HCT116 (cell line): ENCODE data around the gene PRELP. TPM values are rescaled to one million over a fixed set of nuclear protein-coding genes. Genes with fewer than 3 reads are reported as not detected.

Source experiments
- ATAC-seq: fragments of 200-7000 bp; cut with Tn5 transposase; 2 replicates; pipeline ENCODE4 v1.9.1; 2020; ENCODE audit warnings: mild to moderate bottlenecking, moderate library complexity
- BruUV-seq: library from RNA; stranded (reverse); fragments of 400-500 nt; replicated peaks from 2 replicates; lab custom pipeline; 2021; lab: Mats Ljungman, UMichigan
- CTCF ChIA-PET: fragments of 300-600 bp; sonication (Branson Sonifier 250); formaldehyde crosslinking; loops from one replicate; lab custom pipeline; 2021; ENCODE audit warnings: antibody characterized with exemption; lab: Charles Lee
- POLR2A ChIA-PET: fragments of 300-600, 350-600 bp; sonication (Branson Sonifier 250); formaldehyde crosslinking; loops from one replicate; lab custom pipeline; 2021; ENCODE audit warnings: antibody characterized with exemption; lab: Charles Lee
- RAD21 ChIA-PET, 2 experiments: fragments of 300-600 bp; sonication (Branson Sonifier 250); formaldehyde crosslinking; loops; one replicate each; lab custom pipeline; 2023; ENCODE audit warnings: low total read pairs in 2 of 2; ENCODE audit not compliant: uncharacterized antibody in 2 of 2, unreplicated experiment in 2 of 2, low non-redundant PET in 1 of 2; lab: Charles Lee
- DNase-seq: peaks from one replicate; pipeline ENCODE4 v3.0.0-alpha.2; 2010; ENCODE audit warnings: low read depth, low spot score
- H2AFZ ChIP-seq: fragments of 200-600 bp; shearing (Covaris generic), sonication (generic); 2 replicates; pipeline ENCODE4 v1.6.1; 2017; ENCODE audit warnings: low read depth, mixed run types, mixed read lengths, antibody characterized with exemption, low read length; ENCODE audit not compliant: poor library complexity, severe bottlenecking
- H3K27ac ChIP-seq: 2 replicates; pipeline ENCODE4 v1.5.1; 2012; ENCODE audit warnings: low read depth, low read length
- H3K27me3 ChIP-seq: fragments of 200-600 bp; sonication (generic); 2 replicates; pipeline ENCODE4 v1.6.1; 2016; ENCODE audit warnings: mixed run types, low read length, mixed read lengths; ENCODE audit not compliant: insufficient read depth
- H3K36me3 ChIP-seq, 2 experiments: fragments of 200-500 bp in 1 of 2; fragments of 200-600 bp in 1 of 2; sonication (Bioruptor generic) in 1 of 2; sonication (generic) in 1 of 2; 2 replicates each; pipeline versions ENCODE4 v1.5.1 to v1.6.1; 2014 to 2016; ENCODE audit warnings: low read length in 2 of 2, inconsistent platforms in 1 of 2, mixed read lengths in 1 of 2, mixed run types in 1 of 2; ENCODE audit not compliant: insufficient read depth in 2 of 2, control insufficient read depth in 1 of 2
- H3K4me1 ChIP-seq, 2 experiments: fragments of 200-600 bp in 1 of 2; sonication (generic) in 1 of 2; 2 replicates each; pipeline versions ENCODE4 v1.5.1 to v1.6.1; 2012 to 2017; ENCODE audit warnings: low read length in 2 of 2, inconsistent platforms in 1 of 2, mild to moderate bottlenecking in 1 of 2, mixed read lengths in 1 of 2, mixed run types in 1 of 2, moderate library complexity in 1 of 2; ENCODE audit not compliant: insufficient read depth in 2 of 2, control insufficient read depth in 1 of 2
- H3K4me2 ChIP-seq: fragments of 200-600 bp; sonication (generic); 2 replicates; pipeline ENCODE4 v1.6.1; 2017; ENCODE audit warnings: mixed run types, low read length, mixed read lengths
- H3K4me3 ChIP-seq, 2 experiments: fragments of 200-600 bp in 1 of 2; sonication (generic) in 1 of 2; replicated peaks in 1 of 2; 2 replicates each; pipeline ENCODE4 v1.5.1; 2011 to 2016; ENCODE audit warnings: low read length in 2 of 2, control low read depth in 1 of 2, low read depth in 1 of 2, mild to moderate bottlenecking in 1 of 2, mixed read lengths in 1 of 2, mixed run types in 1 of 2
- H3K79me2 ChIP-seq: fragments of 200-600 bp; sonication (generic); 2 replicates; pipeline ENCODE4 v1.6.1; 2017; ENCODE audit warnings: mild to moderate bottlenecking, mixed run types, low read length, moderate library complexity, mixed read lengths; ENCODE audit not compliant: insufficient read depth
- H3K9ac ChIP-seq: fragments of 200-600 bp; sonication (generic); 2 replicates; pipeline ENCODE4 v1.6.1; 2016; ENCODE audit warnings: low read length, mixed read lengths
- H3K9me2 ChIP-seq: fragments of 200-600 bp; sonication (generic), shearing (Covaris generic); 2 replicates; pipeline ENCODE4 v1.6.1; 2017; ENCODE audit warnings: mixed run types, mild to moderate bottlenecking, moderate library complexity; ENCODE audit not compliant: insufficient read depth
- H3K9me3 ChIP-seq, 2 experiments: fragments of 200-500 bp in 1 of 2; fragments of 200-600 bp in 1 of 2; sonication (Bioruptor generic) in 1 of 2; sonication (generic) in 1 of 2; 2 replicates each; pipeline ENCODE4 v1.6.1; 2014 to 2017; ENCODE audit warnings: low read length in 2 of 2, mixed read lengths in 2 of 2, inconsistent platforms in 1 of 2, low read depth in 1 of 2, mild to moderate bottlenecking in 1 of 2, mixed run types in 1 of 2, moderate library complexity in 1 of 2; ENCODE audit not compliant: control insufficient read depth in 1 of 2, insufficient read depth in 1 of 2
- H4K20me1 ChIP-seq: fragments of 200-600 bp; sonication (generic), shearing (Covaris generic); 2 replicates; pipeline ENCODE4 v1.6.1; 2017; ENCODE audit warnings: mixed run types, mild to moderate bottlenecking, moderate library complexity; ENCODE audit not compliant: insufficient read depth
- CBX3 ChIP-seq: IDR thresholded peaks from 2 replicates; pipeline ENCODE4 v1.6.1; 2012; ENCODE audit warnings: low read depth
- ELF1 ChIP-seq: IDR thresholded peaks from 2 replicates; pipeline ENCODE4 v1.6.1; 2012; ENCODE audit warnings: low read depth, borderline replicate concordance
- EZH2 ChIP-seq: fragments of 200-600 bp; sonication (generic); IDR thresholded peaks from 2 replicates; pipeline ENCODE4 v1.6.1; 2017; ENCODE audit warnings: antibody characterized with exemption, mixed run types
- EZH2phosphoT487 ChIP-seq: fragments of 200-600 bp; IDR thresholded peaks from 2 replicates; pipeline ENCODE4 v1.6.1; 2018; ENCODE audit warnings: antibody characterized with exemption, borderline replicate concordance
- FOSL1 ChIP-seq: IDR thresholded peaks from 2 replicates; pipeline ENCODE4 v1.6.1; 2012; ENCODE audit warnings: low read depth
- JUND ChIP-seq: IDR thresholded peaks from 2 replicates; pipeline ENCODE4 v1.6.1; 2012
- POLR2A ChIP-seq: IDR thresholded peaks from 2 replicates; pipeline ENCODE4 v1.7.0; 2011; ENCODE audit warnings: borderline replicate concordance; ENCODE audit not compliant: insufficient read depth, insufficient read length; ENCODE audit errors: extremely low read depth
- POLR2AphosphoS5 ChIP-seq: IDR thresholded peaks from 2 replicates; pipeline ENCODE4 v1.6.1; 2011; ENCODE audit warnings: mild to moderate bottlenecking, low read depth, low read length, moderate library complexity
- SIN3A ChIP-seq: IDR thresholded peaks from 2 replicates; pipeline ENCODE4 v1.6.1; 2012; ENCODE audit warnings: low read depth
- YY1 ChIP-seq: IDR thresholded peaks from 2 replicates; pipeline ENCODE4 v1.6.1; 2011; ENCODE audit warnings: low read length, low read depth, moderate library complexity, mild to moderate bottlenecking; ENCODE audit not compliant: insufficient replicate concordance; ENCODE audit errors: extremely low read depth
- ZFX ChIP-seq: fragments of 450-650 bp; IDR thresholded peaks from 2 replicates; pipeline ENCODE4 v1.6.1; 2017
- intact Hi-C: fragments of 100-400 bp; cut with micrococcal nuclease; formaldehyde crosslinking; loops from 2 replicates; pipeline ENCODE4 v1.10.0; 2022
- total RNA-seq: library from RNA; stranded (reverse); gene quantifications from one replicate; pipeline ENCODE4 v1.2.1, GENCODE V29; 2021; ENCODE audit not compliant: unreplicated experiment
- TF ChIP-seq, protein P1 (sequence below): IDR thresholded peaks from 2 replicates; pipeline ENCODE4 v1.6.1; 2012; ENCODE audit warnings: low read depth
- TF ChIP-seq, protein P2 (sequence below), 3 experiments: fragments of 200-600 bp in 1 of 3; sonication (generic) in 1 of 3; IDR thresholded peaks in 2 of 3; conservative IDR thresholded peaks in 1 of 3; 2 replicates each; pipeline ENCODE4 v1.5.1; 2012 to 2017; ENCODE audit warnings: low read depth in 2 of 3, low read length in 2 of 3, antibody characterized with exemption in 1 of 3, borderline replicate concordance in 1 of 3, control low read depth in 1 of 3, mild to moderate bottlenecking in 1 of 3, mixed read lengths in 1 of 3, mixed run types in 1 of 3, moderate library complexity in 1 of 3; ENCODE audit not compliant: insufficient read depth in 1 of 3
- TF ChIP-seq, protein P3 (sequence below): IDR thresholded peaks from 2 replicates; pipeline ENCODE4 v1.6.1; 2012
- TF ChIP-seq, protein P4 (sequence below): IDR thresholded peaks from 2 replicates; pipeline ENCODE4 v1.6.1; 2012

Gene PRELP
- total RNA-seq, 1 experiment from 2014 or later = 0.10 TPM

DNA sequence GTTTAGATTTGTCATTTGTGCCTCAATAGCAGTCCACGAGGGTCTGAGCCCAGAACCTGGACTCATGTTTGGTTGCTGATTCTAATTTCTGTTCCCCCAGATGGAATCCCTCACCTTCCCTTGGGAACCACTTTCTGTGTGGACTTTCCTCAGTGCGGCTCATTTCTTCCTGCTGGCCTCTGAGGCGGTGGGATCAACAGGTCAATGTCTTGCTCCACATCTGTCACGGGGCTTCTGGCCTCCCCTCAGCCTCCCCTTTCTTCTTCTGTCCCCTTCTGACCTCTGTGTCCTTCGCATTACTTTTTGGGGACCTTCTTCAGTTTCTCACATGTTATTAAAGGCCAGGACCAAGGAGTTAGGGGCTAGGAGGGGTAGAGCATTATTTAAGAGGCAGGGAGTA, 49.2 kb upstream of the PRELP start:
- BruUV-seq = no TSS peak
- H3K9me2 ChIP-seq = no peaks in the 10 kb centered on the region
- no peaks in the 10 kb centered on the region for H3K4me1 ChIP-seq
- no peak for ATAC-seq
- H3K4me3 ChIP-seq = no peak overlapping the region
- peaks cover 67% of the 10 kb centered on the region for H3K27me3 ChIP-seq
- ChIA-PET CTCF (no interaction called here), POLR2A (no interaction called here), RAD21 (no interaction called here)
- TF ChIP-seq, protein P1, sequence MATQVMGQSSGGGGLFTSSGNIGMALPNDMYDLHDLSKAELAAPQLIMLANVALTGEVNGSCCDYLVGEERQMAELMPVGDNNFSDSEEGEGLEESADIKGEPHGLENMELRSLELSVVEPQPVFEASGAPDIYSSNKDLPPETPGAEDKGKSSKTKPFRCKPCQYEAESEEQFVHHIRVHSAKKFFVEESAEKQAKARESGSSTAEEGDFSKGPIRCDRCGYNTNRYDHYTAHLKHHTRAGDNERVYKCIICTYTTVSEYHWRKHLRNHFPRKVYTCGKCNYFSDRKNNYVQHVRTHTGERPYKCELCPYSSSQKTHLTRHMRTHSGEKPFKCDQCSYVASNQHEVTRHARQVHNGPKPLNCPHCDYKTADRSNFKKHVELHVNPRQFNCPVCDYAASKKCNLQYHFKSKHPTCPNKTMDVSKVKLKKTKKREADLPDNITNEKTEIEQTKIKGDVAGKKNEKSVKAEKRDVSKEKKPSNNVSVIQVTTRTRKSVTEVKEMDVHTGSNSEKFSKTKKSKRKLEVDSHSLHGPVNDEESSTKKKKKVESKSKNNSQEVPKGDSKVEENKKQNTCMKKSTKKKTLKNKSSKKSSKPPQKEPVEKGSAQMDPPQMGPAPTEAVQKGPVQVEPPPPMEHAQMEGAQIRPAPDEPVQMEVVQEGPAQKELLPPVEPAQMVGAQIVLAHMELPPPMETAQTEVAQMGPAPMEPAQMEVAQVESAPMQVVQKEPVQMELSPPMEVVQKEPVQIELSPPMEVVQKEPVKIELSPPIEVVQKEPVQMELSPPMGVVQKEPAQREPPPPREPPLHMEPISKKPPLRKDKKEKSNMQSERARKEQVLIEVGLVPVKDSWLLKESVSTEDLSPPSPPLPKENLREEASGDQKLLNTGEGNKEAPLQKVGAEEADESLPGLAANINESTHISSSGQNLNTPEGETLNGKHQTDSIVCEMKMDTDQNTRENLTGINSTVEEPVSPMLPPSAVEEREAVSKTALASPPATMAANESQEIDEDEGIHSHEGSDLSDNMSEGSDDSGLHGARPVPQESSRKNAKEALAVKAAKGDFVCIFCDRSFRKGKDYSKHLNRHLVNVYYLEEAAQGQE = no peak
- TF ChIP-seq, protein P2, sequence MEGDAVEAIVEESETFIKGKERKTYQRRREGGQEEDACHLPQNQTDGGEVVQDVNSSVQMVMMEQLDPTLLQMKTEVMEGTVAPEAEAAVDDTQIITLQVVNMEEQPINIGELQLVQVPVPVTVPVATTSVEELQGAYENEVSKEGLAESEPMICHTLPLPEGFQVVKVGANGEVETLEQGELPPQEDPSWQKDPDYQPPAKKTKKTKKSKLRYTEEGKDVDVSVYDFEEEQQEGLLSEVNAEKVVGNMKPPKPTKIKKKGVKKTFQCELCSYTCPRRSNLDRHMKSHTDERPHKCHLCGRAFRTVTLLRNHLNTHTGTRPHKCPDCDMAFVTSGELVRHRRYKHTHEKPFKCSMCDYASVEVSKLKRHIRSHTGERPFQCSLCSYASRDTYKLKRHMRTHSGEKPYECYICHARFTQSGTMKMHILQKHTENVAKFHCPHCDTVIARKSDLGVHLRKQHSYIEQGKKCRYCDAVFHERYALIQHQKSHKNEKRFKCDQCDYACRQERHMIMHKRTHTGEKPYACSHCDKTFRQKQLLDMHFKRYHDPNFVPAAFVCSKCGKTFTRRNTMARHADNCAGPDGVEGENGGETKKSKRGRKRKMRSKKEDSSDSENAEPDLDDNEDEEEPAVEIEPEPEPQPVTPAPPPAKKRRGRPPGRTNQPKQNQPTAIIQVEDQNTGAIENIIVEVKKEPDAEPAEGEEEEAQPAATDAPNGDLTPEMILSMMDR (IDR thresholded peaks at IDR 0.05 in 2 of 3, conservative IDR thresholded peaks at IDR 0.05 in 1 of 3; ENCODE audit: borderline replicate concordance in 1 of 3, insufficient read depth in 1 of 3, low read depth in 2 of 3, low read length in 2 of 3) = no peak
- TF ChIP-seq ZFX = no peak
- no peak for TF ChIP-seq POLR2A
- no peak for TF ChIP-seq ELF1
- TF ChIP-seq EZH2phosphoT487 = no peak
- no peak for TF ChIP-seq EZH2
- no peak for TF ChIP-seq YY1
- TF ChIP-seq CBX3 = no peak
- no peak for TF ChIP-seq JUND
- TF ChIP-seq, protein P3, sequence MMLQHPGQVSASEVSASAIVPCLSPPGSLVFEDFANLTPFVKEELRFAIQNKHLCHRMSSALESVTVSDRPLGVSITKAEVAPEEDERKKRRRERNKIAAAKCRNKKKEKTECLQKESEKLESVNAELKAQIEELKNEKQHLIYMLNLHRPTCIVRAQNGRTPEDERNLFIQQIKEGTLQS = no peak
- TF ChIP-seq FOSL1 = no peak
- TF ChIP-seq, protein P4, sequence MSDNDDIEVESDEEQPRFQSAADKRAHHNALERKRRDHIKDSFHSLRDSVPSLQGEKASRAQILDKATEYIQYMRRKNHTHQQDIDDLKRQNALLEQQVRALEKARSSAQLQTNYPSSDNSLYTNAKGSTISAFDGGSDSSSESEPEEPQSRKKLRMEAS = no peak
- TF ChIP-seq SIN3A = no peak
- no peak for TF ChIP-seq POLR2AphosphoS5
- no peaks in the 10 kb centered on the region for H3K79me2 ChIP-seq
- no peaks in the 10 kb centered on the region for H3K36me3 ChIP-seq
- no peak overlapping the region for H2AFZ ChIP-seq
- intact Hi-C loops = no loop called here
- H3K9me3 ChIP-seq = no peaks in the 10 kb centered on the region
- H3K4me2 ChIP-seq = no peak overlapping the region
- no peaks in the 10 kb centered on the region for H4K20me1 ChIP-seq
- no peak overlapping the region for H3K9ac ChIP-seq
- no peak overlapping the region for H3K27ac ChIP-seq
- DNase-seq = no peak
